H1 (cell line): Measurements from ENCODE around the gene MICOS13. TPM values are rescaled to one million over a fixed set of nuclear protein-coding genes. Genes with fewer than 3 reads are reported as not detected.

Source experiments
- CTCF ChIP-seq, 3 experiments: IDR thresholded peaks; 1 replicate in 2 of 3; 2 replicates in 1 of 3; pipeline versions ENCODE4 v1.5.1 to v1.6.1; 2011; ENCODE audit warnings: low read length in 3 of 3, mild to moderate bottlenecking in 3 of 3, inconsistent platforms in 2 of 3, low read depth in 1 of 3, moderate library complexity in 1 of 3; ENCODE audit not compliant: insufficient read depth in 1 of 3; ENCODE audit errors: control extremely low read depth in 1 of 3
- POLR2AphosphoS5 ChIP-seq: IDR thresholded peaks from 2 replicates; pipeline ENCODE4 v1.6.1; 2011; ENCODE audit warnings: low read depth, low read length
- RAD21 ChIP-seq, 2 experiments: IDR thresholded peaks in 1 of 2; conservative IDR thresholded peaks in 1 of 2; 2 replicates each; pipeline ENCODE4 v1.6.1; 2011; ENCODE audit warnings: low read depth in 2 of 2, low read length in 2 of 2, improper control_type of control experiment in 1 of 2, inconsistent platforms in 1 of 2, mild to moderate bottlenecking in 1 of 2, moderate library complexity in 1 of 2
- polyA plus RNA-seq, 7 experiments: library from polyadenylated mRNA; depleted of rRNA in 3 of 7; stranded (reverse) in 5 of 7; unstranded in 2 of 7; fragments of >200 nt in 5 of 7; fragments of 200-250 nt in 2 of 7; gene quantifications; 1 replicate in 5 of 7; 2 replicates in 1 of 7; 4 replicates in 1 of 7; pipeline versions ENCODE4 v1.2.1 to v1.2.3, GENCODE V29; 2011 to 2013; ENCODE audit warnings: missing spikeins in 2 of 7, mixed read lengths in 2 of 7
- total RNA-seq: library from RNA; stranded (reverse); fragmentation: NEBNext Ultra II Directional; extraction: Animal tissue kit (Norgen Biotek cat#: 25700); gene quantifications from 2 replicates; pipeline ENCODE4 v1.2.1, GENCODE V29; 2021

The MICOS13 gene
- total and polyA plus RNA-seq, 2 of the 8 experiments (the other 6 are each of a cell fraction or from before 2014, with no cell fraction given), result 17.3 to 36.1 TPM

GRCh38 chr19:5679289-5680083, 830 bp downstream of the MICOS13 start (continued):
- no peak for TF ChIP-seq RAD21 (IDR thresholded peaks at IDR 0.05 in 1 of 2, conservative IDR thresholded peaks at IDR 0.05 in 1 of 2; ENCODE audit: low read depth in 2 of 2, low read length in 2 of 2)
- TF ChIP-seq CTCF (IDR thresholded peaks at IDR 0.05; ENCODE audit: control extremely low read depth in 1 of 3, insufficient read depth in 1 of 3, low read depth in 1 of 3, low read length in 3 of 3), result no peak
- no peak; the same call in 1 of the 2 replicates for TF ChIP-seq POLR2AphosphoS5
- TF ChIP-seq, all 59 proteins: peak for 0
